Motor neuron (in vitro differentiated cells): ENCODE results near the gene AGFG1. TPM values are rescaled to one million over a fixed set of nuclear protein-coding genes. Genes with fewer than 3 reads are reported as not detected.

ENCODE experiments used
- ATAC-seq, 8 experiments: fragments of 200-7000 bp; cut with Tn5 transposase; replicated peaks in 6 of 8; 2 replicates each; pipeline ENCODE4 v1.8.0; 2021; ENCODE audit warnings: mild to moderate bottlenecking in 8 of 8, moderate library complexity in 8 of 8
- H3K27ac ChIP-seq, 2 donors: fragments of 250-450 bp; sonication (Bioruptor Pico); 2 replicates each; pipeline ENCODE4 v1.9.0; 2021; ENCODE audit warnings: antibody characterized with exemption in 2 of 2, mild to moderate bottlenecking in 2 of 2, moderate library complexity in 1 of 2
- H3K4me1 ChIP-seq, 2 donors: fragments of 250-450 bp; sonication (Bioruptor Pico); replicated peaks in 1 of 2; 2 replicates each; pipeline ENCODE4 v1.6.1; 2021; ENCODE audit warnings: antibody characterized with exemption in 2 of 2, mild to moderate bottlenecking in 2 of 2, moderate library complexity in 1 of 2
- H3K4me3 ChIP-seq, 5 donors: fragments of 250-450 bp; sonication (Bioruptor Pico); 2 replicates each; pipeline ENCODE4 v1.9.0; 2021; ENCODE audit warnings: antibody characterized with exemption in 5 of 5, mild to moderate bottlenecking in 5 of 5, moderate library complexity in 4 of 5
- WGBS, 10 experiments: fragments of 450-650 bp; shearing (Covaris generic); methylation state at CpG; one replicate each; pipeline ENCODE4 v1.0.0; 2022; 5-methylcytosine and 5-hydroxymethylcytosine counted together
- in situ Hi-C, 9 experiments: fragments of 400-800 bp; cut with MboI; loops; one replicate each; pipeline ENCODE4 v1.15.0; 2021; ENCODE audit warnings: low sequenced_read_pairs in 9 of 9, low pct_unique_long_range_greater_than_20kb in 2 of 9; ENCODE audit not compliant: unreplicated experiment in 9 of 9
- total RNA-seq, 8 experiments: library from RNA; unstranded; fragments of 300-600 nt; gene quantifications; 2 replicates each; pipeline versions ENCODE4 v1.2.3 to v1.2.4, GENCODE V29; 2022

Gene AGFG1
- total RNA-seq, 8 experiments from 2014 or later, result 26.2 to 65.6 (median 47.0) TPM

DNA sequence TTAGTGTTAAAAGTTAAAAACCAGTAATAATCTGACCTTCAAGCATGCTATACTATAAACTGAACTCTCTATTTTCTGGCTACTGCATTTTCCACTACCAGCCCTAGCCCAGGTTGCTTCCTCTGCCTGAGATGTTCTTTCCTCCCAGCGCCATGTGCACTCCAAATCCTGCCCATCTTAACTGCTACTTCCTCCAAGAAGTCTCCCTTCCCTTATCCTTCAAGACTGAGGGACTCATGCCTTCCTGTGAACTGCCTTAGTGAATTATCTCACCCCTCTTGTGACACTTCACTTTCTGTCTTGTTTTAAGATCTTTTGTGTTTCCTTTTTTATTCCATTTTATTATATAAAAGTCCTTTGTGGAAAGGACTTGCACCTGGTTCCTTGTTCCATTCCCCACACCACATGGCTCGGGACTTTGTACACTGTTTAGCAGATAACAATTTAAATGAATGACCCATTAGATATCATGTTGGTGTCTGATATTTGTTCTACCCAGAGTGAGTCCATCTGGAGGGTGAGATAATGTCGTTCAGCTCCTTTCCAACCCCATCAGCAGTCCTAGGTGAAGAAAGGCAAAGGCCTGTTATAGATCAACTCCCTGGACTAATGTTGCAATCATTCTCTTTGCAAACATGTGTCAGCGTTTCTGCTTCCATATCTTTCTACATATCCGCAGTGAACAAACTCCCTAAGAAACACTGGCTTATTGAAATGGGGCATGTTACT lies 20.9 kb upstream of the AGFG1 start:
- Histone ChIP-seq H3K27ac (no peak overlapping the region), H3K4me3 (no peak overlapping the region), H3K4me1 (peaks cover 6 to 24% of the 10 kb centered on the region in 2 donors)
- in situ Hi-C loops, result no loop called here
- 11 to 100% (median 80%) methylated on average over 1 to 5 of the region's 5 CpGs for WGBS, 10 experiments
- ATAC-seq, result peak in 2 of 8 experiments; percentile 83 to 89

DNA sequence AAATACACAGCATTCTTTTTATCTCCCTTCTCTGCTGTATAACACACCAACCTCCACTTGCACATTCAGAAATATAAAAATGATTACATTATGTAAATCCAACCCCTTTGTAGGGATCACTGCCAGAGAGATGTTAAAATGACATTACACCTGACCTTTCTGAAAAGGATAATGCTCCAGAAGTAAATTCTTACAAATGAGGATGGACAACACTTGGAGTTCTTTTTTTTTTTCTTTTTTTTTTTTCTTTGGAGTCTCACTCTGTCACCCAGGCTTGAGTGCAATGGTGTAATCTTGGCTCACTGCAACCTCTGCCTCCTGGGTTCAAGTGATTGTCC lies 20.3 kb upstream of the AGFG1 start:
- in situ Hi-C loops, result no loop called here
- Histone ChIP-seq H3K4me1 (peaks cover 6 to 24% of the 10 kb centered on the region in 2 donors), H3K4me3 (no peak overlapping the region), H3K27ac (no peak overlapping the region)
- ATAC-seq, result no peak

GRCh38 chr2:227453810-227454209 lies 18.1 kb upstream of the AGFG1 start:
- Histone ChIP-seq H3K27ac (no peak overlapping the region), H3K4me3 (no peak overlapping the region), H3K4me1 (peaks cover 6 to 15% of the 10 kb centered on the region in 2 donors)
- ATAC-seq, result no peak
- in situ Hi-C loops, result no loop called here
- WGBS, 10 experiments, result 60 to 100% (median 88%) methylated on average over 1 of the region's 1 CpG; no CpG with 5 or more reads in 2 of the 10 experiments

DNA sequence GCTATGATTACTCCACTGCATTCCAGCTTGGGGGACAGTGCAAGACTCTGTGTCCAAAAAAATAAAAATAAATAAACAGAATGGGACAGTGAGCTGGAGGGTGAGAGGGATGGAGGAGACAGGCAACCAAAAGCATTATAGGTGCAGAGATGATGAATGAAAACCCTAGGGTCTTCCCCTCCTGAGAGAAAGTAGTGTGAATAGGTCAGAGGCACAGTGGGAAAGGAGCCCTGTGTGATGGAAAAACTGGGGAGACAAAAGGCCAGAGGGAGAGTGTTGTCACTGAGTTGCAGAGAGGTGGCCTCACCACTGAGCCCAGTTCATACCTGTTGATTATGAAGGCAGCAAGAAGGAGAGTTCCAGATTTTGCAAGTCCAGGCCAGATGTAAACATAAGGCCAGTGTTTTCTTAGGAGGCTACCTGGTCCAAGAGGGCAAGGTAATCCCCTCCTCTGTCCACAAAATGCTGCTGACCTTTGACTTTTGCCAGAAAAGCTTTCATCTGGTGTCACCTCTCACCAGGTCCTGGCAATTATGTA lies 17.6 kb upstream of the AGFG1 start:
- ATAC-seq, result no peak
- in situ Hi-C loops, result no loop called here

GRCh38 chr2:227455200-227455599 lies 16.8 kb upstream of the AGFG1 start:
- Histone ChIP-seq H3K4me3 (no peak overlapping the region), H3K4me1 (peaks cover 8 to 9% of the 10 kb centered on the region in 2 donors), H3K27ac (no peak overlapping the region)
- in situ Hi-C loops, result no loop called here
- peak in 3 of 8 experiments; percentile 25 to 63 (median 46) for ATAC-seq
- 0 to 90% (median 38%) methylated on average over 2 of the region's 2 CpGs for WGBS, 10 experiments

More for the DNA sequence above, 17.6 kb upstream of the AGFG1 start:
- Histone ChIP-seq H3K27ac (no peak overlapping the region), H3K4me1 (peaks cover 6 to 15% of the 10 kb centered on the region in 2 donors), H3K4me3 (no peak overlapping the region)

- peaks cover 5 to 8% of the 10 kb centered on the region in 2 donors for H3K4me1 ChIP-seq
- 45 to 100% (median 94%) methylated on average over 2 of the region's 2 CpGs; no CpG with 5 or more reads in 1 of the 10 experiments for WGBS, 10 experiments
- H3K27ac ChIP-seq, result no peak overlapping the region
- in situ Hi-C loops, result no loop called here
- H3K4me3 ChIP-seq, result no peak overlapping the region
- ATAC-seq, result no peak
Observed at GRCh38 chr2:227456102-227456501, 15.9 kb upstream of the AGFG1 start.

DNA sequence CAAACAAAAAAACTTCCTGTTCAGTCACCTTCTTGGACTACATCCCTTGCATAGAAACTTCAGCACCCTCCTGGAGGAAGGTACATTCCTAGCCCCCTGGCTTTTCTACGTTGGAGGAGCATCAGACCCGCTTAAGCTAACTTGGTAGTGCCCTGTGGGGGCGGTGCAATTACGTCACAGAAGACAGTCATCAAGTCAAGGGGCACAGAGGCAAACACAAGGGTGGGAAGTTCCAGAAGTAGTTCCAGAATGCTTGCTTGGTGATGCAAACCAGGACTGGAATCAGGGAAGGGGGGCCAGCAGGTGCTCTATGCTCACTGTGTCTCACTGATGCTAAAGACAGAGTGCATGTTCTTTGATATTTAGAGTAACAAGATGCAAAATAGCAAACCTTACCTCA lies 15.2 kb upstream of the AGFG1 start:
- Histone ChIP-seq H3K27ac (no peak overlapping the region), H3K4me1 (peaks cover 0 to 8% of the 10 kb centered on the region in 2 donors), H3K4me3 (no peak overlapping the region)
- ATAC-seq, result no peak
- WGBS, 10 experiments, result 60 to 92% (median 78%) methylated on average over 2 to 4 of the region's 4 CpGs; no CpG with 5 or more reads in 4 of the 10 experiments
- in situ Hi-C loops, result no loop called here

GRCh38 chr2:227460070-227460485 lies 11.9 kb upstream of the AGFG1 start:
- Histone ChIP-seq H3K27ac (no peak overlapping the region), H3K4me3 (no peak overlapping the region), H3K4me1 (peaks cover 3 to 4% of the 10 kb centered on the region in 2 donors)
- ATAC-seq, result peak in 2 of 8 experiments; percentile 26 to 27
- in situ Hi-C loops, result no loop called here
- 29 to 100% (median 70%) methylated on average over 1 to 8 of the region's 8 CpGs; no CpG with 5 or more reads in 4 of the 10 experiments for WGBS, 10 experiments

DNA sequence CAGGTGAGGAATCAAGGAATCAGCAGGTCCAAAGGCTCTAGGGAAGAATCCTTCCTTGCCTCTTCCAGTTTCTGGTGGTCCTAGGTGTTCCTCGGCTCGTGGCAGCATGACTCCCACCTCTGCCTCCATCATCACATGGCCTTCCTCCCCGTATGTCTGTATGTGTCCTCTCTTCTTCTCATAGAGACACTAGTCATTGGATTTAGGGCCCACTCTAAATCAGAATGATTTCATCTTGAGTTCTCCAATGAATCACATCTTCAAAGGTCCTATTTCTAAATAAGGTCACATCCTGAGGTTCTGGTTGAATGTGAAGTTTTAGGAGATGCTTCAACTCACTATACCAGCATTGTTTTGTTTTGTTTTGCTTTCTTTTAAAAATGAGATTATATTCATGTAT lies 11.1 kb upstream of the AGFG1 start:
- Histone ChIP-seq H3K4me1 (peaks cover 3 to 4% of the 10 kb centered on the region in 2 donors), H3K27ac (no peak overlapping the region), H3K4me3 (no peak overlapping the region)
- in situ Hi-C loops, result no loop called here
- no peak for ATAC-seq
- 43 to 100% (median 87%) methylated on average over 1 to 2 of the region's 3 CpGs; no CpG with 5 or more reads in 4 of the 10 experiments for WGBS, 10 experiments

GRCh38 chr2:227461811-227462461 lies 10.0 kb upstream of the AGFG1 start:
- no peak for ATAC-seq
- H3K27ac ChIP-seq, result no peak overlapping the region
- peaks cover 4 to 6% of the 10 kb centered on the region in 2 donors for H3K4me1 ChIP-seq
- no peak overlapping the region for H3K4me3 ChIP-seq
- in situ Hi-C loops, result no loop called here
- WGBS, 10 experiments, result 43 to 93% (median 79%) methylated on average over 1 to 4 of the region's 4 CpGs; no CpG with 5 or more reads in 4 of the 10 experiments

GRCh38 chr2:227462462-227462951 lies 9.4 kb upstream of the AGFG1 start:
- Histone ChIP-seq H3K4me3 (no peak overlapping the region), H3K27ac (no peak overlapping the region), H3K4me1 (peaks cover 4 to 6% of the 10 kb centered on the region in 2 donors)
- in situ Hi-C loops, result no loop called here
- no peak for ATAC-seq
- WGBS, 10 experiments, result 68 to 100% (median 97%) methylated on average over 1 to 5 of the region's 6 CpGs; no CpG with 5 or more reads in 2 of the 10 experiments

GRCh38 chr2:227462972-227463931 lies 8.7 kb upstream of the AGFG1 start:
- Histone ChIP-seq H3K4me1 (peaks cover 4 to 6% of the 10 kb centered on the region in 2 donors), H3K27ac (no peak overlapping the region), H3K4me3 (no peak overlapping the region)
- 60 to 93% (median 72%) methylated on average over 1 to 11 of the region's 13 CpGs for WGBS, 10 experiments
- in situ Hi-C loops, result no loop called here
- peak in 2 of 8 experiments; percentile 19 to 43 for ATAC-seq
